Measurements from ENCODE around the gene NATD1. TPM values are rescaled to one million over a fixed set of nuclear protein-coding genes. Genes with fewer than 3 reads are reported as not detected.

The NATD1 gene
- total RNA-seq, 1 donor from 2014 or later: 15.7 TPM

GRCh38 chr17:21275047-21275578, 21.9 kb upstream of the NATD1 start:
- no peak for DNase-seq
- H3K9me3 ChIP-seq: no peaks in the 10 kb centered on the region
- H3K27ac ChIP-seq: peak overlapping the region; percentile 59
- no peaks in the 10 kb centered on the region for H3K27me3 ChIP-seq (ENCODE audit: low read depth)
- H3K4me1 ChIP-seq: peaks cover 38% of the 10 kb centered on the region
- H3K36me3 ChIP-seq: no peaks in the 10 kb centered on the region
- H3K4me3 ChIP-seq: peak overlapping the region; percentile 92
- no peak for ATAC-seq
- no peak for TF ChIP-seq CTCF (IDR thresholded peaks at IDR 0.05)
- intact Hi-C loops (cut with DNase I): no loop called here

GRCh38 chr17:21272881-21273792, 19.9 kb upstream of the NATD1 start:
- intact Hi-C loops (cut with DNase I): no loop called here
- no peaks in the 10 kb centered on the region for H3K27me3 ChIP-seq (ENCODE audit: low read depth)
- H3K4me3 ChIP-seq: no peak overlapping the region
- ATAC-seq (no peak), DNase-seq (no peak)
- no peak overlapping the region for H3K27ac ChIP-seq
- H3K9me3 ChIP-seq: no peaks in the 10 kb centered on the region
- H3K36me3 ChIP-seq: no peaks in the 10 kb centered on the region
- TF ChIP-seq CTCF (IDR thresholded peaks at IDR 0.05): no peak
- peaks cover 18% of the 10 kb centered on the region for H3K4me1 ChIP-seq

GRCh38 chr17:21272250-21272649, 19.0 kb upstream of the NATD1 start:
- intact Hi-C loops (cut with DNase I): no loop called here
- Histone ChIP-seq H3K27me3 (ENCODE audit: low read depth) (no peaks in the 10 kb centered on the region), H3K27ac (no peak overlapping the region), H3K9me3 (no peaks in the 10 kb centered on the region), H3K4me3 (no peak overlapping the region), H3K4me1 (peaks cover 17% of the 10 kb centered on the region), H3K36me3 (no peaks in the 10 kb centered on the region)
- no peak for ATAC-seq
- TF ChIP-seq CTCF (IDR thresholded peaks at IDR 0.05): no peak
- no peak for DNase-seq

GRCh38 chr17:21271454-21272183, 18.4 kb upstream of the NATD1 start:
- Histone ChIP-seq H3K4me1 (peaks cover 16% of the 10 kb centered on the region), H3K27me3 (ENCODE audit: low read depth) (no peaks in the 10 kb centered on the region), H3K36me3 (no peaks in the 10 kb centered on the region), H3K27ac (no peak overlapping the region), H3K4me3 (no peak overlapping the region), H3K9me3 (no peaks in the 10 kb centered on the region)
- no peak for ATAC-seq
- intact Hi-C loops (cut with DNase I): no loop called here
- TF ChIP-seq CTCF (IDR thresholded peaks at IDR 0.05): no peak
- no peak for DNase-seq

GRCh38 chr17:21269394-21269793, 16.2 kb upstream of the NATD1 start:
- no peak for TF ChIP-seq CTCF (IDR thresholded peaks at IDR 0.05)
- DNase-seq: no peak

More at GRCh38 chr17:21269394-21269793, 16.2 kb upstream of the NATD1 start:
- no peak overlapping the region for H3K4me3 ChIP-seq
- no peak overlapping the region for H3K27ac ChIP-seq
- H3K36me3 ChIP-seq: no peaks in the 10 kb centered on the region
- ATAC-seq: no peak
- intact Hi-C loops (cut with DNase I): no loop called here
- no peaks in the 10 kb centered on the region for H3K9me3 ChIP-seq
- no peaks in the 10 kb centered on the region for H3K4me1 ChIP-seq
- H3K27me3 ChIP-seq (ENCODE audit: low read depth): no peaks in the 10 kb centered on the region

All from lower lobe of right lung (tissue), 2 donors.